Caki2 (cell line): ENCODE data around the gene PCDHA10. TPM values are rescaled to one million over a fixed set of nuclear protein-coding genes. Genes with fewer than 3 reads are reported as not detected.
"Not testable (repeated sequence)": the region's sequence is repeated elsewhere in the genome, so short reads cannot be mapped to it uniquely, and the experiment has no call there.

ENCODE experiments used
- DNase-seq: peaks from one replicate; pipeline ENCODE4 v3.0.0-alpha.2; 2015; ENCODE audit warnings: low read depth
- in situ Hi-C: cut with HindIII; loops from 2 replicates; pipeline ENCODE4 v1.10.0; 2016; ENCODE audit warnings: low sequenced_read_pairs, low pct_unique_long_range_greater_than_20kb, mixed read lengths
- total RNA-seq: library from RNA; depleted of rRNA; stranded (reverse); fragments of >200 nt; shearing (Covaris generic); gene quantifications from 2 replicates; pipeline ENCODE4 v1.2.3, GENCODE V29; 2014; ENCODE audit warnings: low replicate concordance

Gene PCDHA10
- total RNA-seq, 1 experiment from 2014 or later = 0.03 TPM

DNA sequence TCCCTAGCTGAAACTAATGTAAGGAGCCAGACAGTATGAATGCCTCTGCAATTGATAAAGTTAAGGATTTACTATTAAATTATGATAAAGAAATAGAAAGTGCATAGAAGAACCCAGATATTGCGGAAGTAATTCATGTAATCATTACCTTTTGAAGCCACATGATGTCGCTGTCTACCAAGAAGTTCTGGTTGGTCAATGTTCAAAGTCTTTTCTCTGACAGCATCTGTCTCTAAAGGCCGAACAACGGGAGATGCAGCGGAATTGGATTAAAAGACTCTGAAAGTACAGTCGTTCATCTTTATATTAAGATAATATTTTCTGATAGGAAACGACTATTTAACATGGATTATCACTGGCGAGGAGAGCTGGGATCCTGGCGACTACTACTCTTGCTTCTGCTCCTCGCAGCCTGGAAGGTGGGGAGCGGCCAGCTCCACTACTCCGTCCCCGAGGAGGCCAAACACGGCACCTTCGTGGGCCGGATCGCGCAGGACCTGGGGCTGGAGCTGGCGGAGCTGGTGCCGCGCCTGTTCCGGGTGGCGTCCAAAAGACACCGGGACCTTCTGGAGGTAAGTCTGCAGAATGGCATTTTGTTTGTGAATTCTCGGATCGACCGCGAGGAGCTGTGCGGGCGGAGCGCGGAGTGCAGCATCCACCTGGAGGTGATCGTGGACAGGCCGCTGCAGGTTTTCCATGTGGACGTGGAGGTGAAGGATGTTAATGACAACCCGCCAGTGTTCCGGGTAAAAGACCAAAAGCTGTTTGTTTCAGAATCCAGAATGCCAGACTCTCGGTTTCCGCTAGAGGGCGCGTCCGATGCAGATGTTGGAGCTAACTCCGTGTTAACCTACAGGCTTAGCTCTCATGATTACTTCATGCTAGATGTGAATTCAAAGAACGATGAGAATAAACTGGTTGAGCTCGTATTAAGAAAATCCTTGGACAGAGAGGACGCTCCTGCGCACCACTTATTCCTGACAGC is 14.4 kb upstream of the PCDHA10 start, which contains the start of gene PCDHA8:
Gene PCDHA8, plus strand, starts transcription at position 210 of the 985 bp plus-strand sequence. Its CDS starts 135 bp downstream, at position 345.
- DNase-seq = peak; percentile 10

DNA sequence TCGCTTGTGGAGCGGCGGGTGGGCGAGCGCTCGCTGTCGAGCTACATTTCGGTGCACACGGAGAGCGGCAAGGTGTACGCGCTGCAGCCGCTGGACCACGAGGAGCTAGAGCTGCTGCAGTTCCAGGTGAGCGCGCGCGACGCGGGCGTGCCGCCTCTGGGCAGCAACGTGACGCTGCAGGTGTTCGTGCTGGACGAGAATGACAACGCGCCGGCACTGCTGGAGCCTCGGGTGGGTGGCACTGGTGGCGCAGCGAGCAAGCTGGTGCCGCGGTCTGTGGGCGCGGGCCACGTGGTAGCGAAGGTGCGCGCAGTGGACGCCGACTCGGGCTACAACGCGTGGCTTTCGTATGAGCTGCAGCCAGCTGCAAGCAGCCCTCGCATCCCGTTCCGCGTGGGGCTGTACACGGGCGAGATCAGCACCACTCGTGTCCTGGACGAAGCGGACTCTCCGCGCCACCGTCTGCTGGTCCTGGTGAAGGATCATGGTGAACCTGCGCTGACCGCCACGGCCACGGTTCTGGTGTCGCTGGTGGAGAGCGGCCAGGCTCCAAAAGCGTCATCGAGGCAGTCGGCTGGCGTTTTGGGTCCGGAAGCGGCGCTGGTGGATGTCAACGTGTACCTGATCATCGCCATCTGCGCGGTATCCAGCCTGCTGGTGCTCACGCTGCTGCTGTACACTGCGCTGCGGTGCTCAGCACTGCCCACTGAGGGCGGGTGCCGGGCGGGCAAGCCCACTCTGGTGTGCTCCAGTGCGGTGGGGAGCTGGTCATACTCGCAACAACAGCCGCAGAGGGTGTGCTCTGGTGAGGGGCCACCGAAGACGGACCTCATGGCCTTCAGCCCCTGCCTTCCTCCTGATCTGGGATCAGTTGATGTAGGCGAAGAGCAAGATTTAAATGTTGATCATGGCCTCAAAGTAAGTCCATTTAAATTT is 12.6 kb upstream of the PCDHA10 start:
- no peak for DNase-seq
- in situ Hi-C loops = no loop called here

More for the DNA sequence above, 14.4 kb upstream of the PCDHA10 start, which contains the start of gene PCDHA8:
- in situ Hi-C loops = no loop called here

DNA sequence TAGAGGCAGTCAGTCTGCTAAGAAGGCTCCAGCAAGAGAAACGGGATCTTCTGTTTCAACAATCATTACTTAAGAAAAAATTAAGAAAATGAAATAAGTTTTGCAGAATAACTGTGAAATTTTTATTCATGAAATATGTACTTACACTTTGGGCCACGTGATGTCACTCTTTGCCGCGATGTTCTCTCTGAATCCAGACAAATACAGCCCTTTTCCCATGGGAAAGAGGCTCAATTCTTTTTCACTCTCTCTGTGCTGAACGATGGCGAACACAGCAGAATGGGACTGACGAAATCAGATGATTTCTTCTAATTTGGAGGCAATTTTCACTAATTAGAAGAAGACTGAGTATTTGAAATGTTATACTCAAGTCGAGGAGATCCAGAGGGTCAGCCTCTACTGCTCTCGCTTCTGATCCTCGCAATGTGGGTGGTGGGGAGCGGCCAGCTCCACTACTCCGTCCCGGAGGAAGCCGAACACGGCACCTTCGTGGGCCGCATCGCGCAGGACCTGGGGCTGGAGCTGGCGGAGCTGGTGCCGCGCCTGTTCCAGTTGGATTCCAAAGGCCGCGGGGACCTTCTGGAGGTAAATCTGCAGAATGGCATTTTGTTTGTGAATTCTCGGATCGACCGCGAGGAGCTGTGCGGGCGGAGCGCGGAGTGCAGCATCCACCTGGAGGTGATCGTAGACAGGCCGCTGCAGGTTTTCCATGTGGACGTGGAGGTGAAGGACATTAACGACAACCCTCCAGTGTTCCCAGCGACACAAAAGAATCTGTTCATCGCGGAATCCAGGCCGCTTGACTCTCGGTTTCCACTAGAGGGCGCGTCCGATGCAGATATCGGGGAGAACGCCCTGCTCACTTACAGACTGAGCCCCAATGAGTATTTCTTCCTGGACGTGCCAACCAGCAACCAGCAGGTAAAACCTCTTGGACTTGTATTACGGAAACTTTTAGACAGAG is 7.3 kb upstream of the PCDHA10 start, which contains the start of gene PCDHA9:
Gene PCDHA9, plus strand, starts transcription at position 244 of the 964 bp plus-strand sequence. Its CDS starts 114 bp downstream, at position 358.
- in situ Hi-C loops, DNase-seq: not testable (repeated sequence)

DNA sequence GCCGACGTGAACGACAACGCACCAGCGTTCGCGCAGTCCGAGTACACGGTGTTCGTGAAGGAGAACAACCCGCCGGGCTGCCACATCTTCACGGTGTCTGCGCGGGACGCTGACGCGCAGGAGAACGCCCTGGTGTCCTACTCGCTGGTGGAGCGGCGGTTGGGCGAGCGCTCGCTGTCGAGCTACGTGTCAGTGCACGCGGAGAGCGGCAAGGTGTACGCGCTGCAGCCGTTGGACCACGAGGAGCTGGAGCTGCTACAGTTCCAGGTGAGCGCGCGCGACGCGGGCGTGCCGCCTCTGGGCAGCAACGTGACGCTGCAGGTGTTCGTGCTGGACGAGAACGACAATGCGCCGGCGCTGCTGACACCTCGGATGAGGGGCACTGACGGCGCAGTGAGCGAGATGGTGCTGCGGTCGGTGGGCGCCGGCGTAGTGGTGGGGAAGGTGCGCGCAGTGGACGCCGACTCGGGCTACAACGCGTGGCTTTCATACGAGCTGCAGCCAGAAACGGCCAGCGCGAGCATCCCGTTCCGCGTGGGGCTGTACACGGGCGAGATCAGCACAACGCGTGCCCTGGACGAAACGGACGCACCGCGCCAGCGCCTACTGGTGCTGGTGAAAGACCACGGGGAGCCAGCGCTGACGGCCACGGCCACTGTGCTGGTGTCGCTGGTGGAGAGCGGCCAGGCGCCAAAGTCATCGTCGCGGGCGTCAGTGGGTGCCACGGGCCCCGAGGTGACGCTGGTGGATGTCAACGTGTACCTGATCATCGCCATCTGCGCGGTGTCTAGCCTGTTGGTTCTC is 5.7 kb upstream of the PCDHA10 start:
- DNase-seq, in situ Hi-C loops: not testable (repeated sequence)

DNA sequence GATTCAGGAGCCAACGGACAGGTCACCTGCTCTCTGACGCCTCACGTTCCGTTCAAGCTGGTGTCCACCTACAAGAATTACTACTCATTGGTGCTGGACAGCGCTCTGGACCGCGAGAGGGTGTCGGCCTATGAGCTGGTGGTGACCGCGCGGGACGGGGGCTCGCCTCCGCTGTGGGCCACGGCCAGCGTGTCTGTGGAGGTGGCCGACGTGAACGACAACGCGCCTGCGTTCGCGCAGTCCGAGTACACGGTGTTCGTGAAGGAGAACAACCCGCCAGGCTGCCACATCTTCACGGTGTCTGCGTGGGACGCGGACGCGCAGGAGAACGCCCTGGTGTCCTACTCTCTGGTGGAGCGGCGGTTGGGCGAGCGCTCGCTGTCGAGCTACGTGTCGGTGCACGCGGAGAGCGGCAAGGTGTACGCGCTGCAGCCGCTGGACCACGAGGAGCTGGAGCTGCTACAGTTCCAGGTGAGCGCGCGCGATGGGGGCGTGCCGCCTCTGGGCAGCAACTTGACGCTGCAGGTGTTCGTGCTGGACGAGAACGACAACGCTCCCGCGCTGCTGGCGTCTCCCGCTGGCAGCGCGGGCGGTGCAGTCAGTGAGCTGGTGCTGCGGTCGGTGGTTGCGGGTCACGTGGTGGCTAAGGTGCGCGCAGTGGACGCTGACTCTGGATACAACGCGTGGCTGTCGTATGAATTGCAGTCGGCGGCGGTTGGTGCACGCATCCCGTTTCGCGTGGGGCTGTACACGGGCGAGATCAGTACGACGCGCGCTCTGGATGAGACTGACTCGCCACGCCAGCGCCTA is 1.7 kb downstream of the PCDHA10 start:
- no peak for DNase-seq
- in situ Hi-C loops = no loop called here

DNA sequence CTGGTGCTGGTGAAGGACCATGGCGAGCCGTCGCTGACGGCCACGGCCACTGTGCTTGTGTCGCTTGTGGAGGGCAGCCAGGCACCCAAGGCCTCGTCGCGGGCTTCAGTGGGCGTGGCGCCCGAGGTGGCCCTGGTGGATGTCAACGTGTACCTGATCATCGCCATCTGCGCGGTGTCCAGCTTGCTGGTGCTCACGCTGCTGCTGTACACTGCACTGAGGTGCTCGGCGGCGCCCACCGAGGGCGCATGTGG is 2.2 kb downstream of the PCDHA10 start:
- DNase-seq = no peak
- in situ Hi-C loops = no loop called here

DNA sequence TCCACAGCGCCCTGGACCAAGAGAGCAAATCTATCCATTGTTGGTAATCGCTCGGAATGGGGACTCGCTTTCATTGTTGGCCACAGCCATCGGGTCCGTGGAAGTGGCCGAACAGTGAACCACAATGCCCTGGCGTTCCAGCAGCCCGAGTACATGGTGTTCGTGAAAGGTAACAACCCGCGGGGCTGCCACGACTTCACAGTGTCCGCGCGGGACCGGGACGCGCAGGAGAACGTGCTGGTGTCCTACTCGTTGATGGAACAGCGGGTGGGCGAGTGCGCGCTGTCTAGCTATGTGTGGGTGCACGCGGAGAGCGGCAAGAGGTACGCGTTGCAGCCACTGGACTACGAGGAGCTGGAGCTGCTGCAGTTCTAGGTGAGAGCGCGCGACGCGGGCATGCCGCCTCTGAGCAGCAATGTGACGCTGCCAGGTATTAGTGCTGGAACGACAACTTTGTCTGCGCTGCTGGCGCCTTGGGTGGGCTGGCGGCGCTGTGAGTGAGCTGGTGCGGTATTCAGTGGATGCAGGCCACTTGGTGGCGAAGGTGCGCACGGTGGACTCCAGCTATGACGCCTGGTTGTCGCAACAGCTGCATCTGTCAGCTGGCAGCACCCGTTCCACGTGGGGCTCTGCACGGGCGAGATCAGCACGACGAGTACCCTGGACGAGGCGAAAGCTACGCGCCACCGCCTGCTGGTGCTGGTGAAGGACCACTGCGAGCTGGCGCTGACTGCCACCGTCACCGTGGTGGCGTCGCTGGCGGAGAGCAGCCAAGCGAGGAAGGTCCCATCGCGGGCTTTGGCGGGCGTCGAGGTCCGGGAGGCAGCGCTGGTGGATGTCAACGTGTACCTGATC is 7.0 kb downstream of the PCDHA10 start:
- in situ Hi-C loops = no loop called here
- no peak for DNase-seq

DNA sequence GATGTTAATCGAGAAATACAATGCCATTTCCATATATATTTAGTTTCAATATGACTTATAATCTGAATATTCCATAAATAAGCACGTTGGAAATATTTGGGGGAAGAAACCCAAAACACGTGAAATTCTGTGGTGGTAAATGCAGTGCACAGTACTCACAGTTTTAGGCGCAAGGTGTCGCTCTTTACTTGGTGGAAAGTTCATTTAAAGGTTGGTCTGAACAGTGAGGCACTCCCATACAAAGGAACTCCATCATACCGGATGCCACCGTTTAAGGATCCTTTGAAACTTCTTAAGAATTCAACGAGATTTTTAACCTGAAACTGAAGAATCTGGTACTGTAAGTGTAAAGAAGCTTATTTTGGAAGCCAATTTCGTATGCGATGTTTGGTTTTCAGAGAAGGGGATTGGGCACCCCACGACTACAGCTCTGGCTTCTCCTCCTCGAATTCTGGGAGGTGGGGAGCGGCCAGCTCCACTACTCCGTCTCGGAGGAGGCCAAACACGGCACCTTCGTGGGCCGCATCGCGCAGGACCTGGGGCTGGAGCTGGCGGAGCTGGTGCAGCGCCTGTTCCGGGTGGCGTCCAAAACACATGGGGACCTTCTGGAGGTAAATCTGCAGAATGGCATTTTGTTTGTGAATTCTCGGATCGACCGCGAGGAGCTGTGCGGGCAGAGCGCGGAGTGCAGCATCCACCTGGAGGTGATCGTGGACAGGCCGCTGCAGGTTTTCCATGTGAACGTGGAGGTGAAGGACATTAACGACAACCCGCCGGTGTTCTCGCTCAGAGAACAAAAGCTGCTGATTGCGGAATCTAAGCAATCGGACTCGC is 13.2 kb downstream of the PCDHA10 start, which contains the start of gene PCDHA11:
Gene PCDHA11, plus strand, starts transcription at position 237 of the 834 bp plus-strand sequence. Its CDS starts 147 bp downstream, at position 384.
- DNase-seq = no peak
- in situ Hi-C loops = no loop called here

DNA sequence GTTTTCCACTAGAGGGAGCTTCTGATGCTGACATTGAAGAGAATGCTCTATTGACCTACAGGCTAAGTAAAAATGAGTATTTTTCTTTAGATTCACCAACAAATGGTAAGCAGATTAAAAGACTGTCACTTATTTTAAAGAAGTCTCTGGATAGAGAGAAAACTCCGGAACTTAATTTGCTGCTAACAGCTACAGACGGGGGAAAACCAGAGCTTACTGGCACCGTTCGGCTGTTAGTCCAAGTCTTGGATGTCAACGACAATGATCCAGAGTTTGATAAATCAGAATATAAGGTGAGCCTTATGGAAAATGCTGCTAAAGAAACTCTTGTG is 13.8 kb downstream of the PCDHA10 start:
- in situ Hi-C loops = no loop called here

DNA sequence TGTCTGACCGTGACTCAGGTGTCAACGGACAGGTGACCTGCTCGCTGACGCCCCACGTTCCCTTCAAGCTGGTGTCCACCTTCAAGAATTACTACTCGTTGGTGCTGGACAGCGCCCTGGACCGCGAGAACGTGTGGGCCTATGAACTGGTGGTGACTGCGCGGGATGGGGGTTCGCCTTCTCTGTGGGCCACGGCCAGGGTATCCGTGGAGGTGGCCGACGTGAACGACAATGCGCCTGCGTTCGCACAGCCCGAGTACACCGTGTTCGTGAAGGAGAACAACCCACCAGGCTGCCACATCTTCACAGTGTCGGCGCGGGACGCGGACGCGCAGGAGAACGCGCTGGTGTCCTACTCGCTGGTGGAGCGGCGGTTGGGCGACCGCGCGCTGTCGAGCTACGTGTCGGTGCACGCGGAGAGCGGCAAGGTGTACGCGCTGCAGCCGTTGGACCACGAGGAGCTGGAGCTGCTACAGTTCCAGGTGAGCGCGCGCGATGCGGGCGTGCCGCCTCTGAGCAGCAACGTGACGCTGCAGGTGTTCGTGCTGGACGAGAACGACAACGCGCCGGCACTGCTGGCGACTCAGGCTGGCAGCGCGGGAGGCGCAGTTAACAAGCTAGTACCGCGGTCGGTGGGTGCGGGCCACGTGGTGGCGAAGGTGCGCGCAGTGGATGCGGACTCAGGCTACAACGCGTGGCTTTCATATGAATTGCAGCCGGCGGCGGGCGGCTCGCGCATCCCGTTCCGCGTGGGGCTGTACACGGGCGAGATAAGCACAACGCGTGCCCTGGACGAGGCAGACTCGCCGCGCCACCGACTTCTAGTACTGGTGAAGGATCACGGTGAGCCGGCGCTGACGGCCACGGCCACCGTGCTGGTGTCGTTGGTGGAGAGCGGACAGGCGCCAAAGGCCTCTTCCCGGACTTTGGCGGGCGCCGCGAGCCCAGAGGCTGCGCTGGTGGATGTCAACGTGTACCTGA is 14.8 kb downstream of the PCDHA10 start:
- in situ Hi-C loops = no loop called here
- DNase-seq = no peak

More for the DNA sequence above, 13.8 kb downstream of the PCDHA10 start:
- DNase-seq = no peak

DNA sequence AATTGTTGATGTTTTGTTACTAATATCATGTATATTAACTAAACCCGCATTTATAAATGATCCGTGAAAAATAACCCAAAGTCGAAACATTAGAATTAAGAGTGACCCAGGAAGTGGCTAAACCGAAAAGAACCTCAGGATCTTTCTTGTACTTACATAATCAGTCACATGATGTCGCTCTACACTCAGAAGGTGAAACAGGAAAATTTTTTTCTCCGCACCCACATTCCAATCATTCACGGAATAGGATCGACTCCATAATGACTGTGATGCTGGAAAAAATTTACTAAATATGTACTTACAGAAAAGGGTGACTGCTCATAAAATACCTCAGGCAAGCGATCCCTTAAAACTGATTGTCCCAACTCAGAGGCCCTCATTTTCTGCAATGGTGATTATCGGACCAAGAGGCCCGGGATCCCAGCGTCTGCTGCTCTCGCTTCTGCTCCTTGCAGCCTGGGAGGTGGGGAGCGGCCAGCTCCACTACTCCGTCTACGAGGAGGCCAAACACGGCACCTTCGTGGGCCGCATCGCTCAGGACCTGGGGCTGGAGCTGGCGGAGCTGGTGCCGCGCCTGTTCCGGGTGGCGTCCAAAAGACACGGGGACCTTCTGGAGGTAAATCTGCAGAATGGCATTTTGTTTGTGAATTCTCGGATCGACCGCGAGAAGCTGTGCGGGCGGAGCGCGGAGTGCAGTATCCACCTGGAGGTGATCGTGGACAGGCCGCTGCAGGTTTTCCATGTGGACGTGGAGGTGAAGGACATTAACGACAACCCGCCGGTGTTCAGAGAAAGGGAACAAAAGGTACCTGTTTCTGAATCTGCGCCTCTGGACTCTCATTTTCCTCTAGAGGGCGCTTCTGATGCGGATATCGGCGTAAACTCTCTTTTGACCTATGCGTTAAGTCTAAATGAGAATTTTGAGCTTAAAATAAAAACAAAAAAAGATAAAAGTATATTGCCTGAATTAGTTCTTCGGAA is 19.7 kb downstream of the PCDHA10 start, which contains the start of gene PCDHA12:
Gene PCDHA12, plus strand, starts transcription at position 224 of the 981 bp plus-strand sequence. Its CDS starts 165 bp downstream, at position 389.
- in situ Hi-C loops = no loop called here
- DNase-seq = peak; percentile 6

DNA sequence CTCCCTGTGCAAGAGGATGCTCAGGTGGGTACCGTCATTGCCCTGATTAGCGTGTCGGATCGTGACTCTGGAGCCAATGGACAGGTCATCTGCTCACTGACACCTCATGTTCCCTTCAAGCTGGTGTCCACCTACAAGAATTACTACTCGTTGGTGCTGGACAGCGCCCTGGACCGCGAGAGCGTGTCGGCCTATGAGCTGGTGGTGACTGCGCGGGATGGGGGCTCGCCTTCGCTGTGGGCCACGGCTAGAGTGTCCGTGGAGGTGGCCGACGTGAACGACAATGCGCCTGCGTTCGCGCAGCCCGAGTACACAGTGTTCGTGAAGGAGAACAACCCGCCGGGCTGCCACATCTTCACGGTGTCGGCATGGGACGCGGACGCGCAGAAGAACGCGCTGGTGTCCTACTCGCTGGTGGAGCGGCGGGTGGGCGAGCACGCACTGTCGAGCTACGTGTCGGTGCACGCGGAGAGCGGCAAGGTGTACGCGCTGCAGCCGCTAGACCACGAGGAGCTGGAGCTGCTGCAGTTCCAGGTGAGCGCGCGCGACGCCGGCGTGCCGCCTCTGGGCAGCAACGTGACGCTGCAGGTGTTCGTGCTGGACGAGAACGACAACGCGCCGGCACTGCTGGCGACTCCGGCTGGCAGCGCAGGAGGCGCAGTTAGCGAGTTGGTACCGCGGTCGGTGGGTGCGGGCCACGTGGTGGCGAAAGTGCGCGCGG is 21.0 kb downstream of the PCDHA10 start:
- in situ Hi-C loops, DNase-seq: not testable (repeated sequence)
